ENCODE results near the gene ATP8A2. TPM values are rescaled to one million over a fixed set of nuclear protein-coding genes. Genes with fewer than 3 reads are reported as not detected.

ATP8A2 gene
- total RNA-seq, 3 donors from 2014 or later, result under 0.01 to 1.0 (median under 0.01) TPM

DNA sequence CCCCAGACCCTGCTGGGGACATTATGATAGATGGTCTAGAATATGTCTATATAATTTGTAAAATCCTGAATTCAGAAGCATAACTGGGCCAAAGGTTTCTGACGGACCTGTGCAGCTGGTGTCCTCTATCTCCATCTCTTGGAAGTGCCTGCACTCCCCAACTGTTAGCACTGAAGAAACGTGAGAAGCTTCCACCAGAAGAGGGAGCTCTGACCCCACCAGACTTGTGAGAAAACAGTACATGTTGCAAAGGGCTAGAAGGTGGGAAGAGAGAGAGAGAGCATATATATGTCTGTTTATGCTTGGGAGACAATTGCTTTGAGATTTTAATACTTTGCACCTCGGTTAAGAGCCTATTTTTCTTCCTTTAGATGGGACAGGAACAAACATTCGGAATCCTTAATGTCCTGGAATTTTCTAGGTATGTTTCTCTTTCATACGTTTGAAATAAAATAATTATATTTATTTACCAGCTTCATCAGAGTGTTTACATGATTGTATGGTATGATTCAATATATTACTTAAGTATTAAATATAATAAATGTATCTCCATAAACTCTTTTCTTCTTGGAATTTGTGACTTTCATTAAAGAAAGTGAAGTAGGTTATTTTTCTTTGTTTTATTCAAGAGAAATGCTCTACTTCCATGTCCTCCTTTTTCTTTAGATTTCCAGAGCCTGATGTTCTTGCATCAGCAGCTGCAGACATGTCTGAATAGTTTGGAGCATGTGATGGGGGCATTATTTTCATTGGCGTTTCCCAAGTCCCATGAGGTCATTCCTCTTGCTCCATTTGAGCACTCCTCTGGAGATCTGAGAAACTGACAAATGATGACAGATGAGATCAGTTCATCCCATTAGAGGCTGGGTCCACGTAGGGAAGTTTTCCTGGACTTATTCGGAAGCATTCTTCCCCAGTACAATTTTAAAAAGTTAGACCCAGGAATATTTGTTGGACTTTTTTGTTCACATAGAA lies 202.9 kb downstream of the ATP8A2 start:
- DNase-seq (ENCODE audit: low spot score in 2 of 2), result peak; percentile 72 to 77
- intact Hi-C loops (cut with DNase I; ENCODE audit: low total_unique reads), result no loop called here
- Histone ChIP-seq H3K9me3 (no peaks in the 10 kb centered on the region), H3K36me3 (no peaks in the 10 kb centered on the region), H3K4me3 (no peak overlapping the region), H3K4me1 (no peaks in the 10 kb centered on the region), H3K27me3 (no peaks in the 10 kb centered on the region), H3K27ac (no peak overlapping the region)
- TF ChIP-seq POLR2AphosphoS5 (IDR thresholded peaks at IDR 0.05), result no peak
- TF ChIP-seq, protein P1, sequence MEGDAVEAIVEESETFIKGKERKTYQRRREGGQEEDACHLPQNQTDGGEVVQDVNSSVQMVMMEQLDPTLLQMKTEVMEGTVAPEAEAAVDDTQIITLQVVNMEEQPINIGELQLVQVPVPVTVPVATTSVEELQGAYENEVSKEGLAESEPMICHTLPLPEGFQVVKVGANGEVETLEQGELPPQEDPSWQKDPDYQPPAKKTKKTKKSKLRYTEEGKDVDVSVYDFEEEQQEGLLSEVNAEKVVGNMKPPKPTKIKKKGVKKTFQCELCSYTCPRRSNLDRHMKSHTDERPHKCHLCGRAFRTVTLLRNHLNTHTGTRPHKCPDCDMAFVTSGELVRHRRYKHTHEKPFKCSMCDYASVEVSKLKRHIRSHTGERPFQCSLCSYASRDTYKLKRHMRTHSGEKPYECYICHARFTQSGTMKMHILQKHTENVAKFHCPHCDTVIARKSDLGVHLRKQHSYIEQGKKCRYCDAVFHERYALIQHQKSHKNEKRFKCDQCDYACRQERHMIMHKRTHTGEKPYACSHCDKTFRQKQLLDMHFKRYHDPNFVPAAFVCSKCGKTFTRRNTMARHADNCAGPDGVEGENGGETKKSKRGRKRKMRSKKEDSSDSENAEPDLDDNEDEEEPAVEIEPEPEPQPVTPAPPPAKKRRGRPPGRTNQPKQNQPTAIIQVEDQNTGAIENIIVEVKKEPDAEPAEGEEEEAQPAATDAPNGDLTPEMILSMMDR (IDR thresholded peaks at IDR 0.05), result peak; percentile 48 to 86 (median 80)

DNA sequence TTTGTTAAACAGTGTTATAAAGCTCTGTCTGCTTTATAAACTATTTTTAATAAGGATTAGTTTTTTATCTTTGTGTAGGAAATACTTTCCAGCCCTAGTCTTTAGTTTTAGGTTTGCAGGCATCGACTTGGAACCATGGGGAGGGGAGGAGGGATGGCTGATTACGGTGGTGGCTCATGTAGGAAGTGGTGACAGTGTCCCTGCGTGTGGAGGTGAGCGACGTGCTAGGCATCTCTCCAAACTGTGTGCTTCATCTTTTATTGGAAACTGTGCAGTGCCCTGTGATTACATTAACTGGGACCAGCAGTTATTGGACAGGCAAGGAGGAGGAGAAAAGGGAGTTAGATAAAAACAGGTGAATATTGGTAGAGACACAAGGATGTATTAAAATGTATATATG lies 203.8 kb downstream of the ATP8A2 start:
- Histone ChIP-seq H3K4me3 (no peak overlapping the region), H3K36me3 (no peaks in the 10 kb centered on the region), H3K4me1 (no peaks in the 10 kb centered on the region), H3K27ac (no peak overlapping the region), H3K9me3 (no peaks in the 10 kb centered on the region), H3K27me3 (no peaks in the 10 kb centered on the region)
- no peak for DNase-seq (ENCODE audit: low spot score in 2 of 2)
- TF ChIP-seq POLR2AphosphoS5 (IDR thresholded peaks at IDR 0.05) (no peak), POLR2A (IDR thresholded peaks at IDR 0.05) (no peak)
- TF ChIP-seq, protein P1 (IDR thresholded peaks at IDR 0.05), result no peak
- intact Hi-C loops (cut with DNase I; ENCODE audit: low total_unique reads), result no loop called here

DNA sequence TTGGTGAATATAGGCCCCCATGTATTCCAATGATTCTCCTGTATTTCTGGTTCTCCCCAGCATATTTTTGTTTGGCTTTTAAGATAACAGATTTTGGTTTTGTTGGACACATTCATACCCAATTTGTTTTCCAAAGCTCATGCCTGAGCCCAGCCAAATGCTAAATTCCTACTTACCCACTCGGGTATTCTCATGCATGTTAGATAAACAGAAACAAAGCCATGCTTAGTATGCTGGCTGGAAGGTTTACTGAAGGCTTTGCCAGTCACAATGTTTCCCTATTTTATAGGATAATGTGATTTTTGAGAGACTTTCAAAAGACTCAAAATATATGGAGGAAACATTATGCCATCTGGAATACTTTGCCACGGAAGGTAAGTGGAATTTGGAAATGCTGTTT lies 206.8 kb downstream of the ATP8A2 start:
- no peak for TF ChIP-seq POLR2A (IDR thresholded peaks at IDR 0.05)
- no peak for TF ChIP-seq POLR2AphosphoS5 (IDR thresholded peaks at IDR 0.05)
- TF ChIP-seq, protein P1 (IDR thresholded peaks at IDR 0.05), result no peak
- Histone ChIP-seq H3K9me3 (no peaks in the 10 kb centered on the region), H3K27me3 (no peaks in the 10 kb centered on the region), H3K4me1 (no peaks in the 10 kb centered on the region), H3K4me3 (no peak overlapping the region), H3K27ac (no peak overlapping the region), H3K36me3 (no peaks in the 10 kb centered on the region)
- no peak for DNase-seq (ENCODE audit: low spot score in 2 of 2)
- intact Hi-C loops (cut with DNase I; ENCODE audit: low total_unique reads), result no loop called here

DNA sequence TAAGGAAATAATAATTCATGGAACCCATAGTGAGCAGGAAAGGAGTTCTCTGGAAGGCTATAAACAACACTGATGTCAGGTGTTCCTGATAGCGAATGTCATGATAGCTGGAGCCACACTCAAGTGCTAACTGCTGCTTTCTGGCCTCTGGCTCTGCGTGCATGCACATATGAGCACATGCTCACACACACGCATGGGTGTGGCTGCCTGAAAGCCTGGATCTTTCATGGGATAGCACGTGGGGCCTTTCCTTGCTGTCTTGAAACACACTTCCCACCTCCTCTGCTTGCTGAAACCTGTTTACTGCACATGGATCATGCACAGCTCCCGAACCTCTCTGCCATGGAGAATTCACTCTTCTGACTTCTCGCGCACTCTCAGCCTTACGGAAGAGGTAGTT lies 207.4 kb downstream of the ATP8A2 start:
- Histone ChIP-seq H3K9me3 (no peaks in the 10 kb centered on the region), H3K27ac (no peak overlapping the region), H3K27me3 (no peaks in the 10 kb centered on the region), H3K4me3 (no peak overlapping the region), H3K36me3 (no peaks in the 10 kb centered on the region), H3K4me1 (no peaks in the 10 kb centered on the region)
- intact Hi-C loops (cut with DNase I; ENCODE audit: low total_unique reads), result no loop called here
- TF ChIP-seq POLR2AphosphoS5 (IDR thresholded peaks at IDR 0.05) (no peak), POLR2A (IDR thresholded peaks at IDR 0.05) (no peak)
- TF ChIP-seq, protein P1 (IDR thresholded peaks at IDR 0.05), result no peak
- DNase-seq (ENCODE audit: low spot score in 2 of 2), result no peak

DNA sequence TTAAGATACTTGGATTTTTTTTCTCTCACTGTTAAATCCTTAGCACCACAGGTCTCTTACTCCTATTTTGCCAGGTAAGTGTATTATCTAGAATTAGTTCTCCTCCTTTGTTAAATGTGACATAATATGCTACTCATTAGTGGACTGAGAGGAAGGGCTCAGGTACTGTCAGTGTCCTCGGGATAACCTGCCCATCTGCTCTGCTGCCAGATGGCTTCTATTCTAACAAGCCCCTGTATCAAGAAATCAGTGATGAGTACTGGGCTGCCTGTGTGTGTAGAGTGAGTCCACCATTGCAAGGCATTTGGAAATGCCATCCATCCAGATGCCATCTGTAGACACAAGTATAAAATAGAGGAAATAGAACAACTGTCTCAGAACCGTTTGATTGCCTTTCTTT lies 209.6 kb downstream of the ATP8A2 start:
- no peaks in the 10 kb centered on the region for H3K9me3 ChIP-seq
- intact Hi-C loops (cut with DNase I; ENCODE audit: low total_unique reads), result no loop called here
- no peaks in the 10 kb centered on the region for H3K27me3 ChIP-seq
- H3K4me1 ChIP-seq, result no peaks in the 10 kb centered on the region
- H3K4me3 ChIP-seq, result no peak overlapping the region
- H3K36me3 ChIP-seq, result no peaks in the 10 kb centered on the region
- no peak for DNase-seq (ENCODE audit: low spot score in 2 of 2)
- TF ChIP-seq, protein P1 (IDR thresholded peaks at IDR 0.05), result no peak
- TF ChIP-seq POLR2A (IDR thresholded peaks at IDR 0.05) (no peak), POLR2AphosphoS5 (IDR thresholded peaks at IDR 0.05) (no peak)
- H3K27ac ChIP-seq, result no peak overlapping the region
